GM21529 (cell line): Measurements from ENCODE around the gene WNT11.

Experiments
- ATAC-seq: cut with Tn5 transposase; IDR thresholded peaks from one replicate; pipeline ENCODE4 v1.9.1; 2021; ENCODE audit not compliant: unreplicated experiment

Gene WNT11

DNA sequence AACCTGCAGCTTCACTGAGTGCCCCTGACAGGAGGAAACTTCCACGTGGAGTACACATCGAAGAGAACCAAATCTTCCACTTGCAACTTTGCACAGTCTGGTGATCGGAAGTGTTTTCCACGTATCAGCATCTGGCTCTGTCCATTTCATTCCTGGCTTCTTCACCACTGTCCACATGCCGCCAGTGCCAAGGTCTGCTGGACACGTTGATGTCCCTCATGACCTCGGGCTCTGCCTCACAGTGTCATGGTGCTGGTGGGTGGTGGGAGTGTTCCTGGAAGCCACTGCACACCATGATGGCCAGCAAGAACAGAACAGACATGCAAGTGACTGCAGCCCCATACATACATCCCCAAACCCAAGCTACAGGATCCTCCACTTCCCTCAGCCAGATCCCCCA lies 48.4 kb downstream of the WNT11 start:
- ATAC-seq = no peak

DNA sequence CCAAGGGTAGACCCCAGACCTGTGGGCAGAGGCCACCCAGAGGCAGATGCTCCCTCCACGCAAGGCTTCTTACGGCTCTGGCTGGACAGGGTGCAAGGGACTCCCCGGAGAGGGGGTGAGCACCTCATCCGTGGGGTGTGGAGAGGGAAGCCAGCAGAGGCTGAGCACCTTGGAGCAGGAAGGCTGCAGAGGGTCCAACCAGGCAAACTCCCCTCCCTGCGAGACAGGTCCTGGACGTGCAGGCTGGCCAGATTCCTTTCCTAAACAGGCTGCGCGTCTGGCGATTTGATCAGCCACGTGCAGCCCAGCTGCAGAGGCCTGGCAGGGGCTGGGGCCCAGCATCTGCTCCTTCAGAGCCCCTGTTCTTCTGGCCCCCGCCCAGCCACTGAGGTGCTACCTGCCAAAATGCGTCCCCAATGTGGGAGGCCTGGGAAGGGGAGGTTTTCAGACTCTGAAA lies 49.3 kb downstream of the WNT11 start:
- no peak for ATAC-seq

DNA sequence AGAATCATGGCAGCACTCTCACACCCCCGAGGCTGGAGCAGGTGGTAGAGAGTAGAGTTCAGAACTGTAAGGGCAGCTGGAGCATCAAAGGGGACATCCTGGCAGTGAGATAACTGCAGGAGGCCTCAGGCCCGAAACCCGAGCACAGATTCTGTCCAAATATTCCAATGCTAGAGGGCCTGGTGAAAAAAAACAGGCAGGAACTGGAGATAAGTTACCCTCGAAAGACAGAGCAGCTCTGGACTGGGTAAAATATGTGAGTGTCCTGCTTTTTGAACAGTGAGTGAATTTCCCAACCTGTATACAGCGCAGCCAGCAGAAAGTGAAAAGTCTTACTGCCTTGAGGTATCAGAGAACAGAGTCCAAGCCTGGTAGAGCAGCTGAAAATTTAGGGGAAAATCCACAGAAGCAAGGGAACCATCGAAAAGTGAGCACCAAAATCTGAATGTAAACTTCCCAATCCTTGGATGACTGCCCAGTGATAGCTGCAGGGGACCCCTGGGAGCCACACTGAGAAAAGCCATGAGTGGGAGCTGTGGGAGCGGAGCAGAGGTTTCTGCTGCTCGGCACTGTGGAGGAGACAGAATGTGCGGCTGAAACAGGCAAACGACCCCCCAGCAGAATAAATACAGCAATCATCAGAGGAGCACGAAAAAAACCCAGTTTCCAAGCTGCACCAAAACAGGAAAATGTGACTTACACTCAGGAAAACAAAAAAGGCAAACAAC lies 50.6 kb downstream of the WNT11 start:
- no peak for ATAC-seq

- peak; percentile 8 for ATAC-seq
Measured at GRCh38 chr11:76153571-76153923, 52.8 kb downstream of the WNT11 start.

- peak; percentile 54 for ATAC-seq
Measured at GRCh38 chr11:76152741-76153570, 53.3 kb downstream of the WNT11 start.

DNA sequence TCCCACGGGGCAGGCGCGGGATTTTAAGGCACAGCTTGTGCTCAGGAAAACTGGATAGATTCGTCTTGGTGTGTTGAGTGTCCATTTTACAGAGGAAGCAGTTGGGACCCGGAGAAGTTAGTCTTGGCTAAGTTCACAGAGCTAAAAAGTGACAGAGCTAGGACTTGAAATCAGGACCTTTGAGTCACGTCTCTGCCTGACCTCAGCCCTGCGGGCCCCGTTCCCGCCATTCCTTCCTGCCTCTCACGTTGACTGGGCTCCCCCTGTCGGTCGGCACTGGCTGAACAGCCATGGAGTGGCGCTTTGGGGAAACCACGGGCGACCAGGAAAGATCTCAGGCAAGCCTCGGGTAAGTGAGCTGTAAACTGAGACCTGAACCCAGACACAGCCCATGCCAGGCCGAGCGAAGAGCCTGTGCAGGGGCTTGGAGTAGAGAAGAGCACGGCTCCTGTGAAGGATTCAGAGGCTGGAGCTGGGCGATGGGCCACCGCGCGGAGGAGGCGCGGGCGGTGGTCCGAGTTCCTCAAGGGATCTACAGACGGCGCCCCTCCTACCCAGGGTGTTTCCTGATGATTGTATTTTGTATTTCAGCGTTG lies 54.1 kb downstream of the WNT11 start:
- ATAC-seq = peak; percentile 74

DNA sequence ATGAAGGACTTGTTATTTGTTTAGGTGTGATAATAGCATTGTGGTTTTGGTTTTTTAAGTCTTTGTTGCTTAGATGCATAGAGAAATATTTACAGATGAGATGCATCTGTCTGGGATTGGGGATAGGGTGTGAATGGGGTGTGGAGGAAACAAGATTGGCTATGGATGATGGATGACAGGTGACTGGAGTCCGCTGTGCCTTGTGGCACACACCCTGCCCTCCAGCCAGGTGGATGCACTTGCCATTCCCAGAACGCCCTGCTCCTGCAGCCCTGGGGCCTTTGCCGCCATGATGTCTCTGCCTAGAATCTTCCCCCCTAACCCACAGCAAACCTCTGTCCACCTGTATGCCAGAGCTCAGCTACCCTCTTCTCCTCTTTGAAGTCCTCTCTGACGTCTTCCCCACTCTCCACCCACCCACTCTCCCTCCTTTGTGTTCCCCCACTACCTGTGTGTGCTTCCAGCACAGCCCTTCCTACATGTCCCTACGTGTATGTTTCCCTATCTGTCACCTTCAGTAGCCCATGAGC lies 54.7 kb downstream of the WNT11 start:
- no peak for ATAC-seq

GRCh38 chr11:76150141-76150540 lies 56.2 kb downstream of the WNT11 start:
- no peak for ATAC-seq

DNA sequence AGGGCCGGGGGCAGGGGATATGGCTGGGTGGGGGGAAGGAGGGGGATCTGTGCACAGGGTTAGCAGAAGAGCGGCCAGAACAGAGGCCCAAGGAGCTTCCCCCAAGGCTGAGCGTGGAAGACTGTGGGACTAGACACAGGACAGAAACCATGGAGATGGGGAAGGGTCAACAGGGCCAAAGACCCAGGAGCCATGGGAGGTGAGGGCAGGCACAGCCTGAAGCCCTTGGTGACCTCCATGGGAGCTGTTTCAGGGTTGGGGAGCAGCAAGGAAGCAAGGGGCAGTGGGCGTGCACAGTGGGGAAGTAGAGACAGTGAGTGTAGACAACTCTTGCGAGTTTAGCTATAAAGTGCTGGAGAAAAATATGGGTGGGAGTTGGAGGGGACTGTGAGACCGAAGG lies 56.6 kb downstream of the WNT11 start:
- no peak for ATAC-seq

GRCh38 chr11:76148941-76149613 lies 57.2 kb downstream of the WNT11 start:
- ATAC-seq = no peak

GRCh38 chr11:76148231-76148630 lies 58.1 kb downstream of the WNT11 start:
- no peak for ATAC-seq

- ATAC-seq = no peak
Measured at GRCh38 chr11:76147106-76147740, 59.1 kb downstream of the WNT11 start.

GRCh38 chr11:76143274-76143673 lies 63.0 kb downstream of the WNT11 start:
- no peak for ATAC-seq

DNA sequence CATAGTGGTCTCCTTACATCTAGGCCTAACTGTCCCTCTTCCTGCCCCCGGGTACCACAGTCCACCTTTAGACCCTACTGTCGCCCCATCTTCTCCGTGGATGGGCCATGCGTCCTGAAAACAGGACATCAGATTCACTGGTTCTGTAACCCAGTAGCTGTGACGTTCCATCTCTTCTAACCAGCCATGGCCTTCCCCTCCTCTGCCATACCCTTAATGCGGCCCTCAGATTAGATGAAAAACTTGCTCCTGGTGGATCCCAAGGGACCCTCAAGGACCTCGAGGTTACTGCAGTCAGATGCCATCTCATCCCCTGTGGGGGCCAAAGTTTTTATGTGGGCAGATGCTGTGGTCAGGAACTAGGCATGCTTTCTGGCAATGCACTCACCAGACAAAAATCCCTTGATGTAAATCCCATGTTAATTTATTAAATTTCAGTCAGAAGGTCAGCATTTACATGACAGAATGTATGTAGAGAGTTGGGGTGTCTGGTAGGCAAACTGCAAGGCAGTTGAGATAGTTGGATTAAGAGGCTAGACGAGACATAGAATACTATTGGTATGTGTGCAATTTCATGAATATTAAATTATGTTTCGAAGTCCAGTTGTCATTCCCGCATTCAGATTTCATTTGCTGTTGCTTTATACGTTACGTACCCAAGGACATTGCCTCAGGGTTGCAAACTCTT lies 64.3 kb downstream of the WNT11 start:
- no peak for ATAC-seq

DNA sequence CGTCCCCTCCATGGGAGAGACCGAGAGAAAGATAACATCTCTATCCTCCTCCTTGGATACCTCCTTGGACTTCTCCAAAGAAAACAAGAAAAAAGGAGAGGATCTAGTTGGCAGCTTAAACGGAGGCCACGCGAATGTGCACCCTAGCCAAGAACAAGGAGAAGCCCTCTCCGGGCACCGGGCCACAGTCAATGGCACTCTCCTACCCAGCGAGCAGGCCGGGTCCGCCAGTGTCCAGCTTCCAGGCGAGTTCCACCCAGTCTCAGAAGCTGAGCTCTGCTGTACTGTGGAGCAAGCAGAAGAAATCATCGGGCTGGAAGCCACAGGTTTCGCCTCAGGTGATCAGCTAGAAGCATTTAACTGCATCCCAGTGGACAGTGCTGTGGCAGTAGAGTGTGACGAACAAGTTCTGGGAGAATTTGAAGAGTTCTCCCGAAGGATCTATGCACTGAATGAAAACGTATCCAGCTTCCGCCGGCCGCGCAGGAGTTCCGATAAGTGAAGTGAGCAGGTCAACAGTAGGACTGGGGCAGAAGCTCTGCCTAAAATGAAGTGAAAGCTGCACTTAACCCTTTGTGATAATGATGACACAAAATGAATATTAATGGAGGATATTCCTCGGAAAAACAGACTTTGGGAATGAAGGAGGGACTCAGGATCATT lies 65.3 kb downstream of the WNT11 start:
- no peak for ATAC-seq

DNA sequence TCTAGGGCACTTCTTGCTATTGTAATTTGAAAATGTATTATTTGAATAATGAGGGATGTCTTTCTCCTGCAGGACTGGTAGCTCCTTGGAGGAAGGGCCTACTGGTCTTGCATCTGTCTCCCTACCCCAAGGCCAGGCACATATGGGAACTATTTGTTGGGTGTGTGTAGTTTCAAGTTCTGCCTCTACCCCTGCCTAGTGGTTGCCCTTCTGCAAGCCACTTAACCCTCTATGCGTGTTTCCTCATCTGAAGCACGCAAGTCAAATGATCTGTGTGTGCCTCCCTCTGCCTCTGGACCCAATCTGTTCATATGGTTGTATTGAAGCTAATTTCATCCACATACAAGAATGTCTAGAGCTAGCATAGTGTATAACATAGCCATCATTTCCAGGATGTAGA lies 67.0 kb downstream of the WNT11 start:
- no peak for ATAC-seq
